Panc1 (cell line): ENCODE measurements around the gene FILIP1L.

Source experiments
- TCF7L2 ChIP-seq: IDR thresholded peaks from 2 replicates; pipeline ENCODE4 v1.6.1; 2011; ENCODE audit warnings: mild to moderate bottlenecking, low read depth, low read length, inconsistent platforms
- TF ChIP-seq, protein P1 (sequence below), 2 experiments: IDR thresholded peaks; 2 replicates each; pipeline ENCODE4 v1.6.1; 2011 to 2012; ENCODE audit warnings: low read depth in 2 of 2, control low read depth in 1 of 2, low read length in 1 of 2, mild to moderate bottlenecking in 1 of 2, moderate library complexity in 1 of 2; ENCODE audit not compliant: insufficient read depth in 1 of 2

- TF ChIP-seq, protein P1, sequence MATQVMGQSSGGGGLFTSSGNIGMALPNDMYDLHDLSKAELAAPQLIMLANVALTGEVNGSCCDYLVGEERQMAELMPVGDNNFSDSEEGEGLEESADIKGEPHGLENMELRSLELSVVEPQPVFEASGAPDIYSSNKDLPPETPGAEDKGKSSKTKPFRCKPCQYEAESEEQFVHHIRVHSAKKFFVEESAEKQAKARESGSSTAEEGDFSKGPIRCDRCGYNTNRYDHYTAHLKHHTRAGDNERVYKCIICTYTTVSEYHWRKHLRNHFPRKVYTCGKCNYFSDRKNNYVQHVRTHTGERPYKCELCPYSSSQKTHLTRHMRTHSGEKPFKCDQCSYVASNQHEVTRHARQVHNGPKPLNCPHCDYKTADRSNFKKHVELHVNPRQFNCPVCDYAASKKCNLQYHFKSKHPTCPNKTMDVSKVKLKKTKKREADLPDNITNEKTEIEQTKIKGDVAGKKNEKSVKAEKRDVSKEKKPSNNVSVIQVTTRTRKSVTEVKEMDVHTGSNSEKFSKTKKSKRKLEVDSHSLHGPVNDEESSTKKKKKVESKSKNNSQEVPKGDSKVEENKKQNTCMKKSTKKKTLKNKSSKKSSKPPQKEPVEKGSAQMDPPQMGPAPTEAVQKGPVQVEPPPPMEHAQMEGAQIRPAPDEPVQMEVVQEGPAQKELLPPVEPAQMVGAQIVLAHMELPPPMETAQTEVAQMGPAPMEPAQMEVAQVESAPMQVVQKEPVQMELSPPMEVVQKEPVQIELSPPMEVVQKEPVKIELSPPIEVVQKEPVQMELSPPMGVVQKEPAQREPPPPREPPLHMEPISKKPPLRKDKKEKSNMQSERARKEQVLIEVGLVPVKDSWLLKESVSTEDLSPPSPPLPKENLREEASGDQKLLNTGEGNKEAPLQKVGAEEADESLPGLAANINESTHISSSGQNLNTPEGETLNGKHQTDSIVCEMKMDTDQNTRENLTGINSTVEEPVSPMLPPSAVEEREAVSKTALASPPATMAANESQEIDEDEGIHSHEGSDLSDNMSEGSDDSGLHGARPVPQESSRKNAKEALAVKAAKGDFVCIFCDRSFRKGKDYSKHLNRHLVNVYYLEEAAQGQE (IDR thresholded peaks at IDR 0.05; ENCODE audit: insufficient read depth in 1 of 2, low read depth in 2 of 2, low read length in 1 of 2), result no peak
- TF ChIP-seq TCF7L2, result no peak
Observed at GRCh38 chr3:99957151-99957796, 157.0 kb downstream of the FILIP1L start.
